Liver (tissue), 2 donors: Measurements from ENCODE around the gene IFNGR2.

Experiments used
- YY1 ChIP-seq: IDR thresholded peaks from 2 replicates; pipeline ENCODE4 v1.6.1; 2016; ENCODE audit warnings: antibody characterized with exemption, mild to moderate bottlenecking
- TF ChIP-seq, protein P1 (sequence below): fragments of 150-350 bp; IDR thresholded peaks from 2 replicates; pipeline ENCODE4 v1.5.1; 2017; ENCODE audit warnings: improper control_type of control experiment, low read depth, low read length; ENCODE audit not compliant: missing input control
- TF ChIP-seq, protein P2 (sequence below): IDR thresholded peaks from 2 replicates; pipeline ENCODE4 v1.6.1; 2016; ENCODE audit warnings: antibody characterized with exemption, mild to moderate bottlenecking
- donor health status: healthy.

DNA sequence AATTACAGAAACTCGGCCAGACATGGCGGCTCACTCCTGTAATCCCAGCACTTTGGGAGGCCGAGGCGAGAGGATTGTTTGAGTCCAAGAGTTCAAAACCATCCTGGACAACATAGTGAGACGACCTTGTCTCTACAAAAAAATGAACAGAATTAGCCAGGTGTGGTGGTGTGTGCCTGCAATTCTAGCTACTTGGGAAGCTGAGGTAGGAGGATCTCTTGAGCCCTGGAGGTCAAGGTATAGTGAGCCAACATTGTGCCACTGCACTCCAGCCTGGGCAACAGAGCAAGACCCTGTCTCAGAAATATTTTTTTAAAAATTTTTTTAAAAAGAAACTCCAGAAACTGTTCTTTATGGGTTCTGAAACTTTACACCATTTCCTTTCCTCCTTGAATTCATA, 38.4 kb upstream of the IFNGR2 start:
- TF ChIP-seq, protein P1, sequence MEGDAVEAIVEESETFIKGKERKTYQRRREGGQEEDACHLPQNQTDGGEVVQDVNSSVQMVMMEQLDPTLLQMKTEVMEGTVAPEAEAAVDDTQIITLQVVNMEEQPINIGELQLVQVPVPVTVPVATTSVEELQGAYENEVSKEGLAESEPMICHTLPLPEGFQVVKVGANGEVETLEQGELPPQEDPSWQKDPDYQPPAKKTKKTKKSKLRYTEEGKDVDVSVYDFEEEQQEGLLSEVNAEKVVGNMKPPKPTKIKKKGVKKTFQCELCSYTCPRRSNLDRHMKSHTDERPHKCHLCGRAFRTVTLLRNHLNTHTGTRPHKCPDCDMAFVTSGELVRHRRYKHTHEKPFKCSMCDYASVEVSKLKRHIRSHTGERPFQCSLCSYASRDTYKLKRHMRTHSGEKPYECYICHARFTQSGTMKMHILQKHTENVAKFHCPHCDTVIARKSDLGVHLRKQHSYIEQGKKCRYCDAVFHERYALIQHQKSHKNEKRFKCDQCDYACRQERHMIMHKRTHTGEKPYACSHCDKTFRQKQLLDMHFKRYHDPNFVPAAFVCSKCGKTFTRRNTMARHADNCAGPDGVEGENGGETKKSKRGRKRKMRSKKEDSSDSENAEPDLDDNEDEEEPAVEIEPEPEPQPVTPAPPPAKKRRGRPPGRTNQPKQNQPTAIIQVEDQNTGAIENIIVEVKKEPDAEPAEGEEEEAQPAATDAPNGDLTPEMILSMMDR = no peak
- TF ChIP-seq, protein P2, sequence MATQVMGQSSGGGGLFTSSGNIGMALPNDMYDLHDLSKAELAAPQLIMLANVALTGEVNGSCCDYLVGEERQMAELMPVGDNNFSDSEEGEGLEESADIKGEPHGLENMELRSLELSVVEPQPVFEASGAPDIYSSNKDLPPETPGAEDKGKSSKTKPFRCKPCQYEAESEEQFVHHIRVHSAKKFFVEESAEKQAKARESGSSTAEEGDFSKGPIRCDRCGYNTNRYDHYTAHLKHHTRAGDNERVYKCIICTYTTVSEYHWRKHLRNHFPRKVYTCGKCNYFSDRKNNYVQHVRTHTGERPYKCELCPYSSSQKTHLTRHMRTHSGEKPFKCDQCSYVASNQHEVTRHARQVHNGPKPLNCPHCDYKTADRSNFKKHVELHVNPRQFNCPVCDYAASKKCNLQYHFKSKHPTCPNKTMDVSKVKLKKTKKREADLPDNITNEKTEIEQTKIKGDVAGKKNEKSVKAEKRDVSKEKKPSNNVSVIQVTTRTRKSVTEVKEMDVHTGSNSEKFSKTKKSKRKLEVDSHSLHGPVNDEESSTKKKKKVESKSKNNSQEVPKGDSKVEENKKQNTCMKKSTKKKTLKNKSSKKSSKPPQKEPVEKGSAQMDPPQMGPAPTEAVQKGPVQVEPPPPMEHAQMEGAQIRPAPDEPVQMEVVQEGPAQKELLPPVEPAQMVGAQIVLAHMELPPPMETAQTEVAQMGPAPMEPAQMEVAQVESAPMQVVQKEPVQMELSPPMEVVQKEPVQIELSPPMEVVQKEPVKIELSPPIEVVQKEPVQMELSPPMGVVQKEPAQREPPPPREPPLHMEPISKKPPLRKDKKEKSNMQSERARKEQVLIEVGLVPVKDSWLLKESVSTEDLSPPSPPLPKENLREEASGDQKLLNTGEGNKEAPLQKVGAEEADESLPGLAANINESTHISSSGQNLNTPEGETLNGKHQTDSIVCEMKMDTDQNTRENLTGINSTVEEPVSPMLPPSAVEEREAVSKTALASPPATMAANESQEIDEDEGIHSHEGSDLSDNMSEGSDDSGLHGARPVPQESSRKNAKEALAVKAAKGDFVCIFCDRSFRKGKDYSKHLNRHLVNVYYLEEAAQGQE = no peak
- TF ChIP-seq YY1 = no peak
